AML-193 (cell line): ENCODE measurements around the gene FRMD6.
"Not testable (repeated sequence)": the region's sequence is repeated elsewhere in the genome, so short reads cannot be mapped to it uniquely, and the experiment has no call there.

Experiments
- DNase-seq, 2 experiments: peaks; one replicate each; lab custom pipeline; 2025; lab: John Stamatoyannopoulos, UW

FRMD6 gene

GRCh38 chr14:51630987-51631386 is 20.7 kb upstream of the FRMD6 start:
- DNase-seq, result no peak

GRCh38 chr14:51633298-51633697 is 18.4 kb upstream of the FRMD6 start:
- not testable (repeated sequence) for DNase-seq

GRCh38 chr14:51636109-51636508 is 15.6 kb upstream of the FRMD6 start:
- no peak for DNase-seq

GRCh38 chr14:51638071-51638944 is 13.4 kb upstream of the FRMD6 start:
- DNase-seq, result no peak

- no peak for DNase-seq
Measured at GRCh38 chr14:51639668-51640316, 11.9 kb upstream of the FRMD6 start.

- no peak for DNase-seq
Measured at GRCh38 chr14:51643140-51643539, 8.6 kb upstream of the FRMD6 start.

- DNase-seq, result no peak
Measured at GRCh38 chr14:51644217-51644933, 7.3 kb upstream of the FRMD6 start.

- DNase-seq, result no peak
Measured at GRCh38 chr14:51648296-51648695, 3.4 kb upstream of the FRMD6 start.

GRCh38 chr14:51650716-51651387 is 858 bp upstream of the FRMD6 start:
- DNase-seq, result no peak

- no peak for DNase-seq
Measured at GRCh38 chr14:51652168-51653078, 713 bp downstream of the FRMD6 start.

GRCh38 chr14:51653079-51653774 is 1.5 kb downstream of the FRMD6 start:
- DNase-seq, result no peak

- no peak for DNase-seq
Measured at GRCh38 chr14:51653775-51654532, 2.2 kb downstream of the FRMD6 start.

- DNase-seq, result no peak
Measured at GRCh38 chr14:51654533-51654845, 2.8 kb downstream of the FRMD6 start.

GRCh38 chr14:51657762-51658161 is 6.1 kb downstream of the FRMD6 start:
- DNase-seq, result no peak

GRCh38 chr14:51658441-51659173 is 6.9 kb downstream of the FRMD6 start:
- DNase-seq, result no peak

GRCh38 chr14:51660741-51661140 is 9.0 kb downstream of the FRMD6 start:
- no peak for DNase-seq

- no peak for DNase-seq
Measured at GRCh38 chr14:51661504-51661903, 9.8 kb downstream of the FRMD6 start.

GRCh38 chr14:51663783-51664326 is 12.1 kb downstream of the FRMD6 start:
- DNase-seq, result no peak

- no peak for DNase-seq
Measured at GRCh38 chr14:51666070-51666469, 14.4 kb downstream of the FRMD6 start.
